HEK293T (cell line): ENCODE results near the gene TTC33.
"Not testable (repeated sequence)": the region's sequence is repeated elsewhere in the genome, so short reads cannot be mapped to it uniquely, and the experiment has no call there.

Experiments used
- HDGF ChIP-seq: fragments of 450-650 bp; IDR thresholded peaks from 2 replicates; pipeline ENCODE4 v1.6.1; 2017; ENCODE audit warnings: antibody characterized with exemption, borderline replicate concordance
- LEF1 ChIP-seq: fragments of 450-650 bp; IDR thresholded peaks from 2 replicates; pipeline ENCODE4 v1.6.1; 2017; ENCODE audit warnings: mild to moderate bottlenecking, borderline replicate concordance
- TARDBP ChIP-seq: fragments of 450-650 bp; IDR thresholded peaks from 2 replicates; pipeline ENCODE4 v1.6.1; 2016

- TF ChIP-seq LEF1, HDGF, TARDBP: not testable (repeated sequence)
These were observed 39.1 kb upstream of the TTC33 start for GRCh38 chr5:40794877-40795276.
